Fibroblast of skin of scalp (primary cell): ENCODE data around the gene DIP2C.
"Not testable (repeated sequence)": the region's sequence is repeated elsewhere in the genome, so short reads cannot be mapped to it uniquely, and the experiment has no call there.

Experiments used
- DNase-seq: peaks from one replicate; pipeline ENCODE4 v3.0.0-alpha.2; 2013

DIP2C gene

GRCh38 chr10:659688-660141 lies 29.8 kb downstream of the DIP2C start:
- peak; percentile 78 for DNase-seq

GRCh38 chr10:657816-658350 lies 31.6 kb downstream of the DIP2C start:
- not testable (repeated sequence) for DNase-seq

- no peak for DNase-seq
These were observed 32.6 kb downstream of the DIP2C start for GRCh38 chr10:656883-657282.

GRCh38 chr10:655184-655583 lies 34.3 kb downstream of the DIP2C start:
- no peak for DNase-seq

GRCh38 chr10:654647-654996 lies 34.8 kb downstream of the DIP2C start:
- DNase-seq: no peak

GRCh38 chr10:653991-654646 lies 35.3 kb downstream of the DIP2C start:
- DNase-seq: no peak

- DNase-seq: not testable (repeated sequence)
These were observed 36.5 kb downstream of the DIP2C start for GRCh38 chr10:652832-653459.

GRCh38 chr10:652233-652632 lies 37.2 kb downstream of the DIP2C start:
- DNase-seq: no peak

- DNase-seq: no peak
These were observed 37.8 kb downstream of the DIP2C start for GRCh38 chr10:651692-652091.

- peak; percentile 17 for DNase-seq
These were observed 38.4 kb downstream of the DIP2C start for GRCh38 chr10:650886-651615.

GRCh38 chr10:650441-650851 lies 39.0 kb downstream of the DIP2C start:
- DNase-seq: no peak

GRCh38 chr10:649798-650440 lies 39.5 kb downstream of the DIP2C start:
- DNase-seq: no peak

GRCh38 chr10:649445-649797 lies 40.0 kb downstream of the DIP2C start:
- no peak for DNase-seq

GRCh38 chr10:647019-647418 lies 42.4 kb downstream of the DIP2C start:
- DNase-seq: not testable (repeated sequence)

- DNase-seq: no peak
These were observed 43.3 kb downstream of the DIP2C start for GRCh38 chr10:646118-646524.

- DNase-seq: no peak
These were observed 44.5 kb downstream of the DIP2C start for GRCh38 chr10:644943-645334.

GRCh38 chr10:644076-644942 lies 45.2 kb downstream of the DIP2C start:
- no peak for DNase-seq

- DNase-seq: no peak
These were observed 47.1 kb downstream of the DIP2C start for GRCh38 chr10:642186-642890.

- DNase-seq: no peak
These were observed 48.1 kb downstream of the DIP2C start for GRCh38 chr10:641149-642010.

GRCh38 chr10:640673-641045 lies 48.8 kb downstream of the DIP2C start:
- DNase-seq: no peak
